SHP77 (cell line): ENCODE results near the gene ZNF567.
"Not testable (repeated sequence)": the region's sequence is repeated elsewhere in the genome, so short reads cannot be mapped to it uniquely, and the experiment has no call there.

Experiments
- DNase-seq, 2 experiments: peaks; one replicate each; lab custom pipeline; 2025; lab: John Stamatoyannopoulos, UW

Gene ZNF567

GRCh38 chr19:36687214-36688056, at the start of gene ZNF567:
ZNF567 (plus strand) TSS chr19:36687612; CDS start chr19:36694868, 7,256 bp downstream.
- DNase-seq = peak; percentile 94 to 95

GRCh38 chr19:36638862-36639510, 48.4 kb upstream of the ZNF567 start:
- no peak for DNase-seq

GRCh38 chr19:36646746-36647145, 40.7 kb upstream of the ZNF567 start:
- DNase-seq = no peak

GRCh38 chr19:36652958-36653357, 34.5 kb upstream of the ZNF567 start:
- DNase-seq = no peak

- DNase-seq = no peak
Measured at GRCh38 chr19:36665832-36666231, 21.6 kb upstream of the ZNF567 start.

GRCh38 chr19:36668646-36669045, 18.8 kb upstream of the ZNF567 start:
- DNase-seq = no peak

GRCh38 chr19:36672368-36672767, 15.0 kb upstream of the ZNF567 start:
- DNase-seq = no peak

- DNase-seq = no peak
Measured at GRCh38 chr19:36674201-36674600, 13.2 kb upstream of the ZNF567 start.

GRCh38 chr19:36679455-36679854, 8.0 kb upstream of the ZNF567 start:
- DNase-seq = no peak

GRCh38 chr19:36685835-36686234, 1.6 kb upstream of the ZNF567 start:
- no peak for DNase-seq

GRCh38 chr19:36686365-36687213, 823 bp upstream of the ZNF567 start:
- DNase-seq = peak in 1 of 2 experiments; percentile 21

- DNase-seq = no peak
Measured at GRCh38 chr19:36688058-36688457, 646 bp downstream of the ZNF567 start.

GRCh38 chr19:36707134-36707533, 19.7 kb downstream of the ZNF567 start:
- no peak for DNase-seq

GRCh38 chr19:36709423-36709822, 22.0 kb downstream of the ZNF567 start:
- DNase-seq = no peak

GRCh38 chr19:36719687-36720556, 32.5 kb downstream of the ZNF567 start:
- DNase-seq = no peak

- not testable (repeated sequence) for DNase-seq
Measured at GRCh38 chr19:36736166-36736565, 48.8 kb downstream of the ZNF567 start.

GRCh38 chr19:36745870-36746269, 58.5 kb downstream of the ZNF567 start:
- DNase-seq = no peak

GRCh38 chr19:36747750-36748149, 60.3 kb downstream of the ZNF567 start:
- no peak for DNase-seq

GRCh38 chr19:36748431-36749275, 61.2 kb downstream of the ZNF567 start:
- no peak for DNase-seq

- not testable (repeated sequence) for DNase-seq
Measured at GRCh38 chr19:36749613-36750012, 62.2 kb downstream of the ZNF567 start.
